Mesenchymal stem cell (in vitro differentiated cells and primary cell): ENCODE data around the gene SPRR2A.
"Not testable (repeated sequence)": the region's sequence is repeated elsewhere in the genome, so short reads cannot be mapped to it uniquely, and the experiment has no call there.

Source experiments
- DNase-seq: peaks from one replicate; pipeline ENCODE4 v3.0.0-alpha.2; 2013
- H2AFZ ChIP-seq: one replicate; pipeline ENCODE4 v1.6.1; 2013; ENCODE audit warnings: low read depth, mild to moderate bottlenecking, control low read depth, inconsistent platforms, low read length, moderate library complexity
- H2AK5ac ChIP-seq: 2 replicates; pipeline ENCODE4 v1.6.1; 2013; ENCODE audit warnings: low read length, moderate library complexity, mild to moderate bottlenecking, inconsistent platforms; ENCODE audit not compliant: severe bottlenecking
- H2BK120ac ChIP-seq: one replicate; pipeline ENCODE4 v1.6.1; 2013; ENCODE audit warnings: low read depth, mild to moderate bottlenecking, inconsistent platforms, low read length, moderate library complexity
- H2BK12ac ChIP-seq, 2 experiments: one replicate each; pipeline ENCODE4 v1.6.1; 2013; ENCODE audit warnings: inconsistent platforms in 2 of 2, low read length in 2 of 2, mild to moderate bottlenecking in 2 of 2, moderate library complexity in 2 of 2, control low read depth in 1 of 2
- H2BK15ac ChIP-seq: one replicate; pipeline ENCODE4 v1.6.1; 2013; ENCODE audit warnings: mild to moderate bottlenecking, low read depth, inconsistent platforms; ENCODE audit not compliant: poor library complexity, severe bottlenecking
- H2BK5ac ChIP-seq: 2 replicates; pipeline ENCODE4 v1.6.1; 2013; ENCODE audit warnings: low read depth, mild to moderate bottlenecking, low read length, control low read depth, inconsistent platforms; ENCODE audit not compliant: poor library complexity, severe bottlenecking
- H3K14ac ChIP-seq, 2 experiments: one replicate each; pipeline ENCODE4 v1.6.1; 2013; ENCODE audit warnings: inconsistent platforms in 2 of 2, low read length in 2 of 2, control low read depth in 1 of 2, mild to moderate bottlenecking in 1 of 2, moderate library complexity in 1 of 2
- H3K18ac ChIP-seq, 2 experiments: one replicate each; pipeline ENCODE4 v1.6.1; 2013; ENCODE audit warnings: inconsistent platforms in 2 of 2, low read length in 2 of 2, control low read depth in 1 of 2, low read depth in 1 of 2, mild to moderate bottlenecking in 1 of 2
- H3K23ac ChIP-seq, 2 experiments: one replicate each; pipeline ENCODE4 v1.6.1; 2013; ENCODE audit warnings: inconsistent platforms in 2 of 2, low read length in 2 of 2, mild to moderate bottlenecking in 2 of 2, moderate library complexity in 2 of 2, control low read depth in 1 of 2
- H3K27ac ChIP-seq: 2 replicates; pipeline ENCODE4 v1.5.1; 2013; ENCODE audit warnings: mild to moderate bottlenecking, moderate library complexity, low read length, control low read depth, inconsistent platforms; ENCODE audit not compliant: poor library complexity, severe bottlenecking
- H3K27me3 ChIP-seq, 2 experiments: 2 replicates each; pipeline versions ENCODE4 v1.6.1 to v1.7.0; 2013; ENCODE audit warnings: low read length in 2 of 2, mild to moderate bottlenecking in 2 of 2, moderate library complexity in 2 of 2, control low read depth in 1 of 2, inconsistent platforms in 1 of 2; ENCODE audit not compliant: control insufficient read depth in 1 of 2, insufficient read depth in 1 of 2
- H3K36me3 ChIP-seq, 2 experiments: 2 replicates each; pipeline versions ENCODE4 v1.6.1 to v1.7.0; 2013; ENCODE audit warnings: low read length in 2 of 2, control low read depth in 1 of 2, inconsistent platforms in 1 of 2, low read depth in 1 of 2, mild to moderate bottlenecking in 1 of 2; ENCODE audit not compliant: insufficient read depth in 2 of 2, control insufficient read depth in 1 of 2
- H3K4ac ChIP-seq, 2 experiments: one replicate each; pipeline ENCODE4 v1.6.1; 2013; ENCODE audit warnings: inconsistent platforms in 2 of 2, low read length in 2 of 2, mild to moderate bottlenecking in 2 of 2, moderate library complexity in 2 of 2, control low read depth in 1 of 2, low read depth in 1 of 2
- H3K4me1 ChIP-seq: 2 replicates; pipeline ENCODE4 v1.6.1; 2013; ENCODE audit warnings: low read depth, low read length, control low read depth; ENCODE audit not compliant: control insufficient read depth, insufficient read depth
- H3K4me2 ChIP-seq: 2 replicates; pipeline ENCODE4 v1.6.1; 2013; ENCODE audit warnings: low read length, mild to moderate bottlenecking, inconsistent platforms; ENCODE audit not compliant: poor library complexity, severe bottlenecking
- H3K4me3 ChIP-seq, 2 experiments: 2 replicates each; pipeline versions ENCODE4 v1.5.1 to v1.7.0; 2013; ENCODE audit warnings: low read length in 2 of 2, mild to moderate bottlenecking in 2 of 2, control low read depth in 1 of 2, low read depth in 1 of 2; ENCODE audit not compliant: insufficient read depth in 1 of 2
- H3K79me1 ChIP-seq: replicated peaks from 2 replicates; pipeline ENCODE4 v1.6.1; 2013; ENCODE audit warnings: mild to moderate bottlenecking, control low read depth, low read length, inconsistent platforms; ENCODE audit not compliant: poor library complexity, severe bottlenecking
- H3K9ac ChIP-seq: 2 replicates; pipeline ENCODE4 v1.7.0; 2013; ENCODE audit warnings: mild to moderate bottlenecking, low read length, moderate library complexity
- H3K9me3 ChIP-seq: 2 replicates; pipeline ENCODE4 v1.7.0; 2013; ENCODE audit warnings: mild to moderate bottlenecking, low read length; ENCODE audit not compliant: control insufficient read depth
- H4K8ac ChIP-seq: one replicate; pipeline ENCODE4 v1.6.1; 2013; ENCODE audit warnings: inconsistent platforms, mild to moderate bottlenecking, low read length, moderate library complexity
- H4K91ac ChIP-seq: one replicate; pipeline ENCODE4 v1.6.1; 2013; ENCODE audit warnings: mild to moderate bottlenecking, low read length, inconsistent platforms
- WGBS: methylation state at CpG from one replicate; pipeline ENCODE4 v1.1.7; 2013; ENCODE audit warnings: mixed read lengths; 5-methylcytosine and 5-hydroxymethylcytosine counted together

Gene SPRR2A

GRCh38 chr1:153056111-153056510, 1.2 kb downstream of the SPRR2A start:
- not testable (repeated sequence) for H2BK5ac ChIP-seq, H2BK15ac ChIP-seq, H2BK120ac ChIP-seq, DNase-seq, H3K4me3 ChIP-seq, H3K9me3 ChIP-seq, H2AK5ac ChIP-seq, H3K4me1 ChIP-seq, H4K91ac ChIP-seq, H3K79me1 ChIP-seq, H3K9ac ChIP-seq, H2BK12ac ChIP-seq, H3K23ac ChIP-seq, H4K8ac ChIP-seq, H3K18ac ChIP-seq, H3K4ac ChIP-seq, H3K36me3 ChIP-seq, H3K27ac ChIP-seq, H3K4me2 ChIP-seq, H2AFZ ChIP-seq, H3K14ac ChIP-seq
- WGBS, result 24% methylated on average over 3 of the region's 3 CpGs
- H3K27me3 ChIP-seq, result peaks cover 0 to 10% of the 10 kb centered on the region in 2 experiments

- no peak overlapping the region for H3K23ac ChIP-seq
- peaks cover 12% of the 10 kb centered on the region for H3K9me3 ChIP-seq
- no peak overlapping the region for H3K4ac ChIP-seq
- no peak overlapping the region for H3K27ac ChIP-seq
- H4K91ac ChIP-seq, result no peak overlapping the region
- no peaks in the 10 kb centered on the region for H3K79me1 ChIP-seq
- H2AFZ ChIP-seq, result no peak overlapping the region
- no peaks in the 10 kb centered on the region for H3K36me3 ChIP-seq
- H3K14ac ChIP-seq, result no peak overlapping the region
- DNase-seq, result no peak
- H2BK12ac ChIP-seq, result no peak overlapping the region
- no peak overlapping the region for H3K18ac ChIP-seq
- no peak overlapping the region for H3K4me2 ChIP-seq
- no peak overlapping the region for H2AK5ac ChIP-seq
- H3K9ac ChIP-seq, result no peak overlapping the region
- H2BK120ac ChIP-seq, result no peak overlapping the region
- H4K8ac ChIP-seq, result no peak overlapping the region
- WGBS, result 56% methylated on average over 2 of the region's 2 CpGs
- peaks cover 0 to 4% of the 10 kb centered on the region in 2 experiments for H3K27me3 ChIP-seq
- H2BK5ac ChIP-seq, result no peak overlapping the region
- no peak overlapping the region for H3K4me3 ChIP-seq
- H2BK15ac ChIP-seq, result no peak overlapping the region
- no peaks in the 10 kb centered on the region for H3K4me1 ChIP-seq
Observed at GRCh38 chr1:153049211-153049610, 8.1 kb downstream of the SPRR2A start.

- no peak within 1 kb of the TSS for H3K23ac ChIP-seq
- H3K18ac ChIP-seq, result no peak within 1 kb of the TSS
- H3K4me1 ChIP-seq, result no peaks in the 10 kb centered on the region
- H4K91ac ChIP-seq, result no peak within 1 kb of the TSS
- no peaks in the 10 kb centered on the region for H3K36me3 ChIP-seq
- H3K9ac ChIP-seq, result no peak within 1 kb of the TSS
- no peak within 1 kb of the TSS for H4K8ac ChIP-seq
- H2BK15ac ChIP-seq, result no peak within 1 kb of the TSS
- H2AK5ac ChIP-seq, result no peak within 1 kb of the TSS
- no peak within 1 kb of the TSS for H3K4me2 ChIP-seq
- H3K9me3 ChIP-seq, result no peaks in the 10 kb centered on the region
- peaks cover 0 to 6% of the 10 kb centered on the region in 2 experiments for H3K27me3 ChIP-seq
- H2BK5ac ChIP-seq, result no peak within 1 kb of the TSS
- no peaks in the 10 kb centered on the region for H3K79me1 ChIP-seq
- DNase-seq, result no peak
- H3K4me3 ChIP-seq, result no peak within 1 kb of the TSS
- no peak within 1 kb of the TSS for H3K27ac ChIP-seq
- whole genome bisulfite sequencing, result 56% methylated on average over 4 of the region's 4 CpGs
- no peak within 1 kb of the TSS for H3K4ac ChIP-seq
- H2BK12ac ChIP-seq, result no peak within 1 kb of the TSS
- no peak within 1 kb of the TSS for H3K14ac ChIP-seq
- no peak within 1 kb of the TSS for H2AFZ ChIP-seq
- no peak within 1 kb of the TSS for H2BK120ac ChIP-seq
Observed at GRCh38 chr1:153040950-153041631, 16.2 kb downstream of the SPRR2A start, which contains the start of gene SPRR2D. Gene SPRR2D (minus strand): TSS chr1:153041120. CDS start chr1:153040346, 774 bp downstream.

DNA sequence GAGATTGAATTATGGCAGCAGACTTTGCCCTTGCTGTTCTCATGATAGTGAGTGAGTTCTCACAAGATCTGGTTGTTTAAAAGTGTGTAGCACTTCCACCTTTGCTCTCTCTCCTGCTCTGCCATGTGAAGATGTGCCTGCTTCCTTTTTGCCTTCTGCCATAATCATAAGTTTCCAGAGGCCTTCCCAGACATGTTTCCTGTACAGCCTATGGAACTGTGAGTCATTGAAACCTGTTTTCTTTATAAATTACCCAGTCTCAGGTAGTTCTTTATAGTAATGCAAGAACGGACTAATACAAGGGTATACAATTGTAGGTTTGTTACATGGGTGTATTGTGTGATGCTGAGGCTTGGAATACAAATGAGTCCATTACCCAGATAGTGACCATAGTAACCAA, 22.1 kb downstream of the SPRR2A start:
- H3K4me1 ChIP-seq, result no peaks in the 10 kb centered on the region
- no CpG with 5 or more reads among the region's 1 CpG for WGBS
- no peak overlapping the region for H2BK5ac ChIP-seq
- no peak overlapping the region for H2AK5ac ChIP-seq
- no peak overlapping the region for H3K23ac ChIP-seq
- no peak overlapping the region for H3K4ac ChIP-seq
- no peaks in the 10 kb centered on the region for H3K27me3 ChIP-seq
- H3K14ac ChIP-seq, result no peak overlapping the region
- DNase-seq, result no peak
- H3K4me3 ChIP-seq, result no peak overlapping the region
- H4K8ac ChIP-seq, result no peak overlapping the region
- no peak overlapping the region for H2BK120ac ChIP-seq
- H3K79me1 ChIP-seq, result no peaks in the 10 kb centered on the region
- no peak overlapping the region for H3K27ac ChIP-seq
- no peak overlapping the region for H4K91ac ChIP-seq
- H3K9me3 ChIP-seq, result no peaks in the 10 kb centered on the region
- H3K36me3 ChIP-seq, result no peaks in the 10 kb centered on the region
- H3K9ac ChIP-seq, result no peak overlapping the region
- H3K4me2 ChIP-seq, result no peak overlapping the region
- no peak overlapping the region for H2BK12ac ChIP-seq
- no peak overlapping the region for H2AFZ ChIP-seq
- H3K18ac ChIP-seq, result no peak overlapping the region
- no peak overlapping the region for H2BK15ac ChIP-seq
